Epithelial cell of umbilical artery (primary cell): ENCODE data around the gene BOK. TPM values are rescaled to one million over a fixed set of nuclear protein-coding genes. Genes with fewer than 3 reads are reported as not detected.

Experiments
- total RNA-seq: library from RNA; depleted of rRNA; stranded (reverse); fragments of >200 nt; gene quantifications from 2 replicates; pipeline ENCODE4 v1.2.3, GENCODE V29; 2014

The BOK gene, protein sequence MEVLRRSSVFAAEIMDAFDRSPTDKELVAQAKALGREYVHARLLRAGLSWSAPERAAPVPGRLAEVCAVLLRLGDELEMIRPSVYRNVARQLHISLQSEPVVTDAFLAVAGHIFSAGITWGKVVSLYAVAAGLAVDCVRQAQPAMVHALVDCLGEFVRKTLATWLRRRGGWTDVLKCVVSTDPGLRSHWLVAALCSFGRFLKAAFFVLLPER
- total RNA-seq = 34.4 and 43.9 TPM in 2 replicates

DNA sequence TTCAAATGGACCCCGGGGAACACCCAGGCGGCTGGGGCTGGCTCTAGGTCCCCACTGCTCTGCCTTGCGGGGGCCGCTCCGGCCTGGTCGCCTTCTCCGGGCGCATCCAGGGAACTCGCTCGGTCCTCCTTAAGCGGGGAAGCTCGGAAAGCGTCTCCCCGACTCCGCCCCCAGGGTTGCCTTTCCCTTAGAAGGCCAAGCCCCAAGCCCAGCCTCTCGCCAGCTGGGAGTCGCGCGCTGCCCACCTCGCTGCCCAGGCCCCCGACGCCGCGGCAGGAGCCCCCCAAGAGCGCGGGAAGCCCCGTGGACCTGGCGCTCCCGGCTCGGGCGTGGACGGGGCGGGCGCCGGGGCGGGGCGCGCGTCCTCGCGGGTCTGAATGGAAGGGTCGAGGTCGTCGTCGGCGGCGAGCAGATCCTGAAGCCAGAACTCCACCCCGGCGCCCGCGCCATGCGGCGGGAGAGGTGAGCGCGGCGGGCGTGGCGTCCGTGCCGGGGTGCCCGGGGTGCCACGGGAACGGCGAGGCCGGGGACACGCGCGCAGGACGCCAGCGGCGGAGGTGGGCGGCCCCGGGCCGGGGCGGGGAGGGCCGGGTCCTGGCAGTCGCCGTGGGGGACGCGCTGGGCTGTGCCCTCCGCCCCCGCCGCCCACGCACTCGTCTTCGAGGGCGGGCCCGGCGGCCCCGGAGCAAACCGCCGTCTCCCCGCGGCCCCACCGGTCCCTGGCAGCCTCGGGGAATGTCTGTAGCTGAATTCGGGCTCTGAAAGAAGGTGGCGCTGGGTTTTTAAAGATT lies at the start of gene BOK:
BOK (plus strand) TSS at position 214 of the 791 bp plus-strand sequence. CDS start 739 bp downstream, outside the sequence.

Other genes starting within 250 kb of the BOK start
- 480 and 682 TPM in 2 replicates for gene HDLBP, start 243.1 kb upstream of the BOK start, total RNA-seq
- 438 and 487 TPM in 2 replicates for gene SEPTIN2, start 242.8 kb upstream of the BOK start, total RNA-seq
- gene FARP2, start 202.5 kb upstream of the BOK start, total RNA-seq = 29.6 and 31.3 TPM in 2 replicates
- gene STK25, start 50.2 kb upstream of the BOK start, total RNA-seq = 308 and 341 TPM in 2 replicates
- 32.8 and 43.5 TPM in 2 replicates for gene THAP4, start 78.4 kb downstream of the BOK start, total RNA-seq
- 55.9 and 113 TPM in 2 replicates for gene ATG4B, start 78.9 kb downstream of the BOK start, total RNA-seq
- gene DTYMK, start 128.1 kb downstream of the BOK start, total RNA-seq = 58.4 and 61.7 TPM in 2 replicates
- 18.8 and 23.3 TPM in 2 replicates for gene ING5, start 143.3 kb downstream of the BOK start, total RNA-seq
- gene D2HGDH, start 175.9 kb downstream of the BOK start, total RNA-seq = 10.8 and 11.0 TPM in 2 replicates
- gene GAL3ST2, start 218.1 kb downstream of the BOK start, total RNA-seq = not detected in 2 replicates